Stimulated activated naive CD8-positive, alpha-beta T cell treated with anti-CD3 and anti-CD28 coated beads, Interleukin-15, amount 100 ng/mL, for 72 hours (primary cell): ENCODE results near the gene RING1.
"Not testable (repeated sequence)": the region's sequence is repeated elsewhere in the genome, so short reads cannot be mapped to it uniquely, and the experiment has no call there.

Source experiments
- ATAC-seq: fragments of 150-1000 bp; cut with Tn5 transposase; 2 replicates; pipeline ENCODE4 v1.10.0; 2021; ENCODE audit warnings: mild to moderate bottlenecking, moderate library complexity
- DNase-seq, 2 donors: peaks; one replicate each; pipeline ENCODE4 v3.0.0; 2021 to 2022
- H3K27ac Mint-ChIP-seq, 2 donors: one replicate each; pipeline ENCODE4 v1.8.0; 2022; ENCODE audit warnings: mild to moderate bottlenecking in 2 of 2, mixed read lengths in 2 of 2, moderate library complexity in 2 of 2
- H3K27me3 Mint-ChIP-seq: one replicate; pipeline ENCODE4 v1.8.0; 2022; ENCODE audit warnings: mixed read lengths
- H3K4me1 Mint-ChIP-seq: one replicate; pipeline ENCODE4 v1.8.0; 2022; ENCODE audit warnings: mild to moderate bottlenecking, mixed read lengths
- H3K4me3 Mint-ChIP-seq, 2 donors: one replicate each; pipeline ENCODE4 v1.8.0; 2022; ENCODE audit warnings: mild to moderate bottlenecking in 2 of 2, mixed read lengths in 2 of 2, moderate library complexity in 1 of 2
- H3K9me3 Mint-ChIP-seq, 2 donors: one replicate each; pipeline ENCODE4 v1.8.0; 2022; ENCODE audit warnings: mixed read lengths in 2 of 2

Gene RING1

DNA sequence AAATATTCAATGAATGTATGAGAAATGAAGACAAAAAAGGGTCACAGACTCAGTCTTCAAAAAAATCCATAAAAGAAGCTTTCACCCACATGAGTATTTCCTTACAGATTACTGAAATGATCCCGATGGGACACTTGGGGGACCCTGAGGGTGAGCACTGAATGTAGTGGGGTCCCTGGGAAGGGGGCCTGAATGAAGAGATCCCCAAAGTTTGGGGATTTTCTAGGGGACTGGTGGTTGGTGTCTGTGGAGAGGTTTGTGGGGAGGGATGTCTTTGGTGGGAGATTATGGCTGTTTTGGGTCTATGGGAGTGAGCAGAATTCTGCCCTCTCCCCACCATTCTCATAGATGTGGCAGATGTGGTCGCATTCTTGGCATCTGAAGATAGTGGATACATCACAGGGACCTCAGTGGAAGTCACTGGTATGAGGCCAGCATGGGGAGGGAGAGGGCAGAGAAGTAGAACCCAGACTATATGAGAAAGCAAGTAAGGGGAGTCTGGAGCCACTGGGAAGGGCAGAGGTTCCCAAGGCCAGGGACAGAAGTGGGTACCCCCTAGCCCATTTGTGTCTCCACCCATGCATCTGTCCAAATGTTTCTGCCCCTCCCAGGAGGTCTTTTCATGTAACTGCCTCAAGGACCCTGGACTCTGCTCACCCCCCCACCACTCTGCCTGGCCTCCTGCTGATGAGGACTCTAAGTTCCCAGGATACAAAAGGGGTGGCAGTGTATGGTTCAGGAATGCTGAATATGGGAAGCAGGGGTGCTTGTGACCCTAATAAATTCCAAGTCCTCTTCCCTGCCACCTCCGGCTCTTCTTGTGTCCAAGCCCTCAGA, 2.1 kb upstream of the RING1 start:
- no peak for DNase-seq
- ATAC-seq: no peak
- Mint-ChIP-seq H3K4me3 (peak overlapping the region; percentile 87 to 90), H3K27ac (peak overlapping the region; percentile 95), H3K4me1 (peaks cover 85% of the 10 kb centered on the region), H3K9me3 (no peaks in the 10 kb centered on the region), H3K27me3 (no peaks in the 10 kb centered on the region)

DNA sequence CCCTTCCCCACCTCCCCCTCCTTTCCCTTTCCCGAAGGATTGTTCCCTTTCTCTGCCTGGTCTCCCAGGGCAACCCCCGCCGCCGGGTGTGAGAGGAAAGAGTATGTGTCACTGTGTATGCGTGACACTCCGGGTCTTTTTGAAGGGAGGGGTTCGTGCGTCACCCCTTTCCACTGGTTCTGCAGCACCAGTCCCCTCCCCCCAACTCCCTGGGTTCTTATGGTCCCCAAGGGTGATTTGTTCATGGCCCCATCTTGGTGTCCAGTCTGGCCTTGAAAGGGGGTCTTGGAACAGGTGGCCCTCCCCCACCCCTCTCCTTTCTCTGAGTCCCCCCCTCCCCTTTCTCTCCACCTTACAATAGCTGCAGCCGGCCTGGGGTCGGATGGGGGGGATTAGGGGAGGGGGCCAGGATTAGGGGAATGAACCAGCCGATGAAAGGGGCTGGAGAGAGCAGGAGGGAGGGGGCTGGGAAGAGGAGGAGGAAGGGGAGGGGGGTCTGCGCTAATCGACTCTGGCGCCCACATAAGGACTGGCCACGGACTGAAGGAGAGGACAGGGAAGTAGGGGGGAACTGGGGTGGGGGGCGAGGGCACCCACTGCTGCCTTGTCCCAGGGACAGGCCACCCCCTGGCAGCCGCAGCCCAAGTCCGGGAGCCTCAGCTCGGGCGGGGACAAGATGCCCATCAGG, 1.3 kb upstream of the RING1 start:
- no peak for DNase-seq
- Mint-ChIP-seq H3K27me3 (no peaks in the 10 kb centered on the region), H3K4me1 (peaks cover 81% of the 10 kb centered on the region), H3K27ac (no peak overlapping the region), H3K4me3 (peak overlapping the region; percentile 96 to 98), H3K9me3 (no peaks in the 10 kb centered on the region)
- ATAC-seq: no peak

DNA sequence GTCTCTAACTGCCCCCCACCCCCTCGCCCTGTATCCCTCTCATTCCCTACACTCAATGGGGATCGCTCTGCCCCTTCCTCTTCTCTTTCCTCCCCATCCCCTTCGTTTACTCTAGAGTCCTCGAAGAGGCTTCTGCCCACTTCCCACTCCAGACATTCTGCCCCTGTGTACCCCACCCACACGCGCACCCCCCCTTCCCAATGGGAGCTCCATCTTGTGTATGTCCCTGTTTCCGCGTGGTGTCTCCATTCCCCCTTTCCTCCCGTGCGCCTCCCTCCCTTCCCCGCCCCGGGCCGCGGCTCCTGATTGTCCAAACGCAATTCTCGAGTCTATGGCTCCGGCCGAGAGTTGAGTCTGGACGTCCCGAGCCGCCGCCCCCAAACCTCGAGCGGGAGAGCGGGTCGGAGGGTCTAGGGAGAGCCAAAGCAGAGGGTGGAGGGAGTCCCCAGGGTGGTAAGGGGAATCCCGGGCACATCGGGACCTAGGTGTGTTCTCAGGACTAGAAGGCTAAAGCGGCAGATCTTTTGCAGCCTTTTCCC, 679 bp upstream of the RING1 start:
- H3K27ac Mint-ChIP-seq: peak overlapping the region; percentile 96 to 97
- DNase-seq: no peak
- ATAC-seq: no peak
- H3K27me3 Mint-ChIP-seq: no peaks in the 10 kb centered on the region
- no peaks in the 10 kb centered on the region for H3K9me3 Mint-ChIP-seq
- peaks cover 81% of the 10 kb centered on the region for H3K4me1 Mint-ChIP-seq
- peak overlapping the region; percentile 96 to 98 for H3K4me3 Mint-ChIP-seq

DNA sequence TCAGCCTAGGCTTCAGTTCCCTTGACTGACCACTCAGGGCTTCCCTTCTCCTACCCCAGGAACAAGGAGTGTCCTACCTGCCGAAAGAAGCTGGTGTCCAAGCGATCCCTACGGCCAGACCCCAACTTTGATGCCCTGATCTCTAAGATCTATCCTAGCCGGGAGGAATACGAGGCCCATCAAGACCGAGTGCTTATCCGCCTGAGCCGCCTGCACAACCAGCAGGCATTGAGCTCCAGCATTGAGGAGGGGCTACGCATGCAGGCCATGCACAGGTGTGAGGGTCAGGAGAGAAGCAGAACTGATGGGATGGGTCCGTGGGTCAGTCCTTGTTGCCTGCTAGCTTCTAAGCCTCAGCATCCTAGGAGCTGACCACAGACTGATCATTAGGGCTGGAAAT, 1.6 kb downstream of the RING1 start:
- peaks cover 83% of the 10 kb centered on the region for H3K4me1 Mint-ChIP-seq
- ATAC-seq (no peak), DNase-seq (no peak)
- peak overlapping the region in 1 of 2 donors; percentile 10 for H3K27ac Mint-ChIP-seq
- no peak overlapping the region for H3K4me3 Mint-ChIP-seq
- no peaks in the 10 kb centered on the region for H3K9me3 Mint-ChIP-seq
- peaks cover 10% of the 10 kb centered on the region for H3K27me3 Mint-ChIP-seq

GRCh38 chr6:33211136-33211535, 2.8 kb downstream of the RING1 start:
- H3K4me3 Mint-ChIP-seq: no peak overlapping the region
- peaks cover 83% of the 10 kb centered on the region for H3K4me1 Mint-ChIP-seq
- no peaks in the 10 kb centered on the region for H3K9me3 Mint-ChIP-seq
- peaks cover 17% of the 10 kb centered on the region for H3K27me3 Mint-ChIP-seq
- no peak overlapping the region for H3K27ac Mint-ChIP-seq
- ATAC-seq: no peak
- no peak for DNase-seq

- peaks cover 17% of the 10 kb centered on the region for H3K27me3 Mint-ChIP-seq
- no peak for ATAC-seq
- no peak overlapping the region for H3K4me3 Mint-ChIP-seq
Observed at GRCh38 chr6:33211666-33212422, 3.5 kb downstream of the RING1 start.

GRCh38 chr6:33212857-33213165, 4.5 kb downstream of the RING1 start:
- ATAC-seq (no peak), DNase-seq (no peak)
- Mint-ChIP-seq H3K4me1 (peaks cover 77% of the 10 kb centered on the region), H3K4me3 (peak overlapping the region; percentile 88 to 91), H3K27ac (peak overlapping the region in 1 of 2 donors; percentile 82), H3K9me3 (no peaks in the 10 kb centered on the region), H3K27me3 (peaks cover 18% of the 10 kb centered on the region)

More at GRCh38 chr6:33211666-33212422, 3.5 kb downstream of the RING1 start:
- H3K4me1 Mint-ChIP-seq: peaks cover 81% of the 10 kb centered on the region
- DNase-seq: no peak
- no peaks in the 10 kb centered on the region for H3K9me3 Mint-ChIP-seq
- no peak overlapping the region for H3K27ac Mint-ChIP-seq

GRCh38 chr6:33213166-33213988, 5.1 kb downstream of the RING1 start:
- Mint-ChIP-seq H3K27ac (peak overlapping the region; percentile 79 to 81), H3K27me3 (peaks cover 23% of the 10 kb centered on the region), H3K4me3 (peak overlapping the region; percentile 88 to 91), H3K4me1 (peaks cover 76% of the 10 kb centered on the region), H3K9me3 (no peaks in the 10 kb centered on the region)
- ATAC-seq: peak; percentile 61
- DNase-seq: no peak

GRCh38 chr6:33213989-33214335, 5.7 kb downstream of the RING1 start:
- no peaks in the 10 kb centered on the region for H3K9me3 Mint-ChIP-seq
- no peak for DNase-seq
- ATAC-seq: peak; percentile 6
- peak overlapping the region; percentile 79 to 81 for H3K27ac Mint-ChIP-seq
- H3K4me1 Mint-ChIP-seq: peaks cover 72% of the 10 kb centered on the region
- peak overlapping the region; percentile 88 to 91 for H3K4me3 Mint-ChIP-seq
- peaks cover 29% of the 10 kb centered on the region for H3K27me3 Mint-ChIP-seq

GRCh38 chr6:33215271-33216116, 7.2 kb downstream of the RING1 start:
- Mint-ChIP-seq H3K27ac (peak overlapping the region; percentile 36 to 94), H3K27me3 (peaks cover 29% of the 10 kb centered on the region)

DNA sequence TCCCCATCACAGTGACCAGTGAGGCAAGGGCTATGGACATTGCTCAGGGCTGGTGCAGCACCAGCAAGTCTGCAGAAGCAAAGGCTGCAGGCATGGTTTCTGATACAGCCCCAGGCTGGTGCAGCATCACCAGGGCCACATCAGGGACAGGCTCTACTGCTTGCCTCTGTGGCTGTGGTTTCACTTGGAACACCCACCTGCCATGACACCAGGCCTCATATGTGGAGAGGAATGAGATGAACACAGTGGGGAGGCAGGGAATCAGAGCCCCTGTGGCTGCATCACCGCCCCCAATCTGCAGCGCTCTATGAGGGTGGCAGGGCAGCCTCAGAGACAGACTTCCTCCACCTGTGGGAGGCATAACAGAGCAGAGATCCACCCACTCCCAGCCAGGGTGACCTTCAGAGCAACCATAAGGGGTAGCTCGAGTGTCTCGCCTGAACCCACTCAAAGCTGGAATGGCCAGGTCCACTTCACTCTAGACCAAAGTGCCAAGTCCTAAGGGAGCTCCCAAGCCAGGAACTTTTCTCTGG, 7.9 kb downstream of the RING1 start:
- ATAC-seq: peak; percentile 39
- H3K27me3 Mint-ChIP-seq: peaks cover 29% of the 10 kb centered on the region
- H3K9me3 Mint-ChIP-seq: no peaks in the 10 kb centered on the region
- H3K4me3 Mint-ChIP-seq: no peak overlapping the region
- no peak for DNase-seq
- H3K4me1 Mint-ChIP-seq: peaks cover 55% of the 10 kb centered on the region
- H3K27ac Mint-ChIP-seq: no peak overlapping the region

More at GRCh38 chr6:33215271-33216116, 7.2 kb downstream of the RING1 start:
- ATAC-seq (peak; percentile 26), DNase-seq (no peak)
- peaks cover 56% of the 10 kb centered on the region for H3K4me1 Mint-ChIP-seq
- no peaks in the 10 kb centered on the region for H3K9me3 Mint-ChIP-seq
- H3K4me3 Mint-ChIP-seq: peak overlapping the region; percentile 53 to 65

GRCh38 chr6:33217246-33217645, 8.9 kb downstream of the RING1 start:
- no peak overlapping the region for H3K4me3 Mint-ChIP-seq
- peaks cover 50% of the 10 kb centered on the region for H3K4me1 Mint-ChIP-seq
- no peaks in the 10 kb centered on the region for H3K9me3 Mint-ChIP-seq
- H3K27me3 Mint-ChIP-seq: peaks cover 29% of the 10 kb centered on the region
- no peak for DNase-seq
- H3K27ac Mint-ChIP-seq: no peak overlapping the region
- no peak for ATAC-seq

DNA sequence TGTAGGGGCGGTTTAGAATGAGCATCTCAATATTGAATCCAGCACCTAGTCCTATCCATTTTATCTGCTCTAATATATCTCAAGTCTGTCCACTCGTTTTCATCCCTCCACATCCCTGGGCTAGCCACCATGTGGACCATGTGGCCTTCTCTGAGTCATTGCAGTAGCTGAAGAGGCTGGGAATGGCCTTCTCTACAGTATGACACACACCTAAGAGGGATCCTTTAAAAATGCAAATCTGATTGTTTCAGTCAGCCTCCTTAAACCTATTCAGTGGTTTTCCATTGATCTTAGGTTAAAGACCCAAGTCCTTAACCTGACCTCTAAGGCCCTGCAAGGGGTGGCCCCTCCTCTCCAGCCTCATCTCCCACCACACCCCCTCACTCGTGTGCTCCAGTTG, 9.4 kb downstream of the RING1 start:
- Mint-ChIP-seq H3K27me3 (peaks cover 31% of the 10 kb centered on the region), H3K9me3 (no peaks in the 10 kb centered on the region), H3K4me1 (peaks cover 45% of the 10 kb centered on the region), H3K4me3 (no peak overlapping the region), H3K27ac (no peak overlapping the region)
- DNase-seq (no peak), ATAC-seq (no peak)

GRCh38 chr6:33226503-33227120, 18.3 kb downstream of the RING1 start:
- not testable (repeated sequence) for H3K4me1 Mint-ChIP-seq, DNase-seq, H3K27ac Mint-ChIP-seq, H3K4me3 Mint-ChIP-seq, ATAC-seq, H3K9me3 Mint-ChIP-seq
- peaks cover 40% of the 10 kb centered on the region for H3K27me3 Mint-ChIP-seq
